ENCODE data around the gene PTGR1.
"Not testable (repeated sequence)": the region's sequence is repeated elsewhere in the genome, so short reads cannot be mapped to it uniquely, and the experiment has no call there.

The PTGR1 gene

GRCh38 chr9:111613436-111614040 is 14.1 kb upstream of the PTGR1 start:
- DNase-seq (ENCODE audit: low read depth in 2 of 3, low spot score in 2 of 3): no peak

GRCh38 chr9:111610845-111611244 is 11.4 kb upstream of the PTGR1 start:
- DNase-seq (ENCODE audit: low read depth in 2 of 3, low spot score in 2 of 3): no peak

DNA sequence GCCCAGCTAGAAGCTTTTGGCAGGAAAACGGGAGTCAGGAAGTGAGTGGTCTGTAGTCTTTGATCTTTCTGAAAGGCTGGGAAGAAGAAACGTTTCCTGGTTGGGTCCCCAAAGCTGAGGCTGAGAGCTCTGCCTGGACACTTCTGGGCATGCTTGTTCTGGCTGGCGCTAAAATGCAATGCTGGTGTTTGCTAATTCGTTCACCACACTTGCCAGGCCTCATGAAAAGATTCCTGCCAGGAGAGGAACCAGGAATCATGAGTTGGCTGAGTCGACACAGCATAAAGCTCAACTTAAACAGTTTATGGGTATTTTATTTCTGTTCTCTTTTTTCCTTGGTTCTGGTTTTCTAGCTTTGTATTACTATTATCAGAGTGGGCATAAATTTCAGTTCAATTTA is 10.7 kb upstream of the PTGR1 start:
- no peak for DNase-seq (ENCODE audit: low read depth in 2 of 3, low spot score in 2 of 3)

GRCh38 chr9:111605041-111605559 is 5.7 kb upstream of the PTGR1 start:
- DNase-seq (ENCODE audit: low read depth in 2 of 3, low spot score in 2 of 3): no peak

GRCh38 chr9:111604054-111604615 is 4.7 kb upstream of the PTGR1 start:
- no peak for DNase-seq (ENCODE audit: low read depth in 2 of 3, low spot score in 2 of 3)

GRCh38 chr9:111603041-111603440 is 3.6 kb upstream of the PTGR1 start:
- DNase-seq (ENCODE audit: low read depth in 2 of 3, low spot score in 2 of 3): no peak

DNA sequence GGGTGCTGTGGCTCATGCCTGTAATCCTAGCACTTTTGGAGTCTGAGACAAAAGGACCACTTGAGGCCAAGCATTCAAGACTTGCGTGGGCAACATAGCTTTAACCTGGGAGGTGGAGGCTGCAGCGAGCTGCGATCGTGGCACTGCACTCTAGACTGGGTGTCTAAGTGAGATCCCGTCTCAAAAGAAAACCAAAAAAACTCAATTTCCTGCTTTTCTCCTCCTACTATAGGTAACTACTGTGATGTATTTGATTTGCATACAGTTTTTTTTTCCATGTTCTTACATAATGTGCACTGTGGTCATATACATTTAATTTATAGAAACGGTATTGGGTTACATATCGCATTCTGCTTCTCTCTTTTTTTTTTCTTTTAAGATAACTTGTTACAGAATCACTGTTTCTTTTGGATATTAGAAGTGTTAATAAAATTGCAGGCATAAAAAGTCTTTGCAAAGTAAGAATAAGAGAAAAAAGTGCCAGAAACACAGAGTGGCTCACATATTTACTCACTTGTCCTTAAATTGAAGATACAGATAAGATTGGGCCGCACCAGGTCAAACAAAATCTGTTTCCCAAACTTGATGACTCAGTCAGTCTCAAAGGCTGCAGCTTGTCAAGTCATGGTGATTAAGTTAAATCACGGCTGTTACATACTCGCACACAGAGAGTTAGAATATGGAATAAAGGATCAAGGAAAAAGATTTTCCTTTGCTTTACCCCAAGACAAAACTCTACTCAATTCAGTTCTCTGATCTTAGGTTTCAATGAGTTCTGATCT is 2.0 kb upstream of the PTGR1 start:
- no peak for DNase-seq (ENCODE audit: low read depth in 2 of 3, low spot score in 2 of 3)

GRCh38 chr9:111599955-111600343 is 502 bp upstream of the PTGR1 start:
- no peak for DNase-seq (ENCODE audit: low read depth in 2 of 3, low spot score in 2 of 3)

- DNase-seq (ENCODE audit: low read depth in 2 of 3, low spot score in 2 of 3): no peak
Observed at GRCh38 chr9:111598733-111599091, 735 bp downstream of the PTGR1 start.

DNA sequence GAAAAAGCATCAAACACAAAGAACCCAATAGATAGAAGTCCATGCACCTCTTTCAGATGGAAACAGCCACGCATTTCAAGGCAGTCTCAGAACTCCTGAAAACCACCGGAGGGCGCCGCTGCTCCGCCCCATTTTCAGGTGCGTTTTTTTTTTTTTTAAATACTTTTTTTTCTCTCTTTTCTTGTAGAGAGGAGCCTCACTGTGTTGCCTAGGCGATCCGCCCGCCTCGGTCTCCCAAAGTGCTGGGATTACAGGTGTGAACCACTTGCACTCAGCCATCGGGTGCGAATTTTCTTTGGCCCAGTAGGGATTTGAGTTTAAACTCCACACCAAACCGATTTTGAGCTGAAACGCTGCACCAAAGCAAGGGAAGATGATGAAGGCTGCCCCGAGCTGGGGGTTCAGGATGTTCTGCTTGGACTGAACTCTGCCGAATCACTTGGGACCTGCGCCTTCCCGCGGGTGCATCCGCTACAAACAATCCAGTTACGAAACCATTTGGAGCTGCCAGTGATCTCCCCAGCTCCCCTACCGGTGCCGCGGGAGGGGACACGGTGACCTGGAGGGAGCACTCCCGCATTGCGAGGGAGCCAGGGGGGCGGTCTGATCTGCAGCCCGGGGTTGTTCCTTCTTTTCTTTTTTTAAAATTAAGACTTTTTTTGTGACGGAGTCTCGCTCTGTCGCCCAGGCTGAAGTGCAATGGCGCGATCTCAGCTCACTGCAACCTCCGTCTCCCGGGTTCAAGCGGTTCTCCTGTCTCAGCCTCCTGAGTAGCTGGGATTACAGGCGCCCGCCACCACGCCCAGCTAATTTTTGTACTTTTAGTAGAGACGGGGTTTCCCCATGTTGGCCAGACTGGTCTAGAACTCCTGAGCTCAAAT is 1.4 kb downstream of the PTGR1 start:
- DNase-seq (ENCODE audit: low read depth in 2 of 3, low spot score in 2 of 3): peak in 1 of 3 experiments; percentile 10

DNA sequence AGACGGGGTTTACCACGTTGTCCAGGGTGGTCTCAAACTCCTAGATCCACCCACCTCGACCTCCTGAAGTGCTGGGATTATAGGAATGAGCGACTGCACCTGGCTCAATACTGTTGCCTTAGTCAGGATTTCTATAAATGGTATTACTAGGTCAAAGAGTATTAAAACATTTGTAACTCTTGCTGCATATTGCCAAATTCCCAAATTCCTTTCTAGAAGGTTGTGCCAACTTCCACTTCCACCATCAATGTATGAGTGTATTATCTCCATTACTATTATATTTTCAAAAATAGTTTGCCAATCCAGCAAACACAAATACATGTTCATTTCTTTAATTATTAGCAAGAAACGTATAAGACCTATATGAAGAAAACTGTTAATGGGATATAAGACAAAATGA is 10.6 kb downstream of the PTGR1 start:
- DNase-seq (ENCODE audit: low read depth in 2 of 3, low spot score in 2 of 3): no peak

DNA sequence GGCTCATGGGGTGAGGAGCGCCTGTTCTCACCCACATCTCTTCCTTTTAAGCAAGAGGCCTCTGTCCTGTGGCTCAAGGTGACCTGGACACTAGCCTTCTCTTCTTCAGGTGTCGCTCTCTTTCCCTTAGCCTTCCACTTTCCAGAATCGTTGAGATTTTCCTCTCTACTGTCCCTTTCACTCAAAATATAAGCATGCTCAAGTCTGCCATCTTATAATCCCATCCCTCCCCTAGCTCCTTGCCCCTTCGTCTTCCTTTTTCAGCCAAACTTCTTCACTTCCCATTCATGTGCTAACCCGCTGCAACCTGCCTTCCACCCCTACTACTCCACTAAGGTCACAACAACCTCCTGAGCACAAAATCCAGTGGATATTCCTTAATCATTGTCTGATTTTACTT is 13.1 kb downstream of the PTGR1 start:
- no peak for DNase-seq (ENCODE audit: low read depth in 2 of 3, low spot score in 2 of 3)

DNA sequence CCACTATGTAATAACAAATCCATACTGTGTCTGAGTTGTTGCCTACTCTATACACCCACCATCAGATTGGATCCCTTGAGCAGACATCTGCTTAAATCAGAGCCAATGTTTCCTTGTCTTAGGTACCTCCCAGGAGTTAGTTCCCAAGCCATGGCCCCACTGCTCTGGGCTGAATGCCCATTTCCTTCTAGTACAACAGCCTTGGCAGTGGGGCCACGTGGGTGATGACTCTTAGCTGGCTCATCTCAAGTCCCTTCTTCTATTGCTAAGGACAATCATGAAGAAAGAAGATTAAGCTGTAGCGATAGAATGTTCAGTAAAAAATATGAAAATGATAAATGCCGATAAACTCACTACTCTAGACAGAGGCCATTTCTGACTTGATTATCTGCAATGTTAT is 16.6 kb downstream of the PTGR1 start:
- no peak for DNase-seq (ENCODE audit: low read depth in 2 of 3, low spot score in 2 of 3)

- DNase-seq (ENCODE audit: low read depth in 2 of 3, low spot score in 2 of 3): no peak
Observed at GRCh38 chr9:111572950-111573604, 26.4 kb downstream of the PTGR1 start.

GRCh38 chr9:111568127-111568526 is 31.3 kb downstream of the PTGR1 start:
- not testable (repeated sequence) for DNase-seq (ENCODE audit: low read depth in 2 of 3, low spot score in 2 of 3)

GRCh38 chr9:111566234-111566633 is 33.2 kb downstream of the PTGR1 start:
- DNase-seq (ENCODE audit: low read depth in 2 of 3, low spot score in 2 of 3): no peak

GRCh38 chr9:111561165-111561719 is 38.2 kb downstream of the PTGR1 start:
- DNase-seq (ENCODE audit: low read depth in 2 of 3, low spot score in 2 of 3): no peak

- no peak for DNase-seq (ENCODE audit: low read depth in 2 of 3, low spot score in 2 of 3)
Observed at GRCh38 chr9:111559000-111559610, 40.3 kb downstream of the PTGR1 start.

DNA sequence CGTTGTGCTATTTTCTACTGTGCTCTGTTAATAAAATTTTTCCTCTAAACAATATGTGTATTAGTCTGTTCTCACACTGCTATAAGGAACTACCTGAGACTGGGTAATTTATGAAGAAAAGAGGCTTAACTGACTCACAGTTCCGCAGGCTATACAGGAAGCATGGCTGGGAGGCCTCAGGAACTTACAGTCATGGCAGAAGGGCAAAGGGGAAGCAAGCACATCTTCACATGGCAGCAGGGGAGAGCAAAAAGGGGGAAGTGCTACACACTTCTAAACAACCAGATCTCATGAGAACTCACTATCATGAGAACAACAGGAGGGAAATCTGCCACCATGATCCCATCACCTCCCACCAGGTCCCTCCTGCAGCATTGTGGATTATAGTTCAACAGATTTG is 44.0 kb downstream of the PTGR1 start:
- DNase-seq (ENCODE audit: low read depth in 2 of 3, low spot score in 2 of 3): not testable (repeated sequence)

DNA sequence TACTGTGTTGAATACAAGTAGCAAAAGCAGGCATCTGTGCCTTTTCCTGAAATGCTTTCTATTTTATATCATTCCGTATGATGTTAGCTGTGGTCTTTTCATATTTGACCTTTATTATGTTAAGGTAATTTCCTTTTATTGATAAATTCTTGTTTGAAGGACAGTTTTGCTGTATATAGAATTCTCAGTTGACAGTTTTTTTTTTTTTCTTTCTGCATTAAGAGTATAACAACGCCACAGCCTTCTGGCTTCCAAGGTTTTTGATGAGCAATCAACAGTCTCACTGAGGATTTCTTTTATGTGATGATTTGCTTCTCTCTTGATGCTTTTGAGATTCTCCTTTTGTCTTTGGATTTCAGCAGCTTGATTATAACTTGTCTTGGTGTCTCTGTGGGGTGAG is 50.8 kb downstream of the PTGR1 start:
- DNase-seq (ENCODE audit: low read depth in 2 of 3, low spot score in 2 of 3): no peak

Data from activated CD8-positive, alpha-beta memory T cell treated with anti-CD3 and anti-CD28 coated beads for 48 hours (primary cell).